HG02970 (cell line): ENCODE measurements around the gene BCL2L14.

Experiments used
- ATAC-seq: cut with Tn5 transposase; IDR thresholded peaks from one replicate; pipeline ENCODE4 v1.9.1; 2021; ENCODE audit warnings: mild to moderate bottlenecking, moderate library complexity, moderate number of reproducible peaks; ENCODE audit not compliant: unreplicated experiment, low FRiP score

Gene BCL2L14

GRCh38 chr12:12051668-12052067, 19.1 kb upstream of the BCL2L14 start:
- no peak for ATAC-seq

- ATAC-seq = no peak
These were observed 15.7 kb upstream of the BCL2L14 start for GRCh38 chr12:12054993-12055392.

GRCh38 chr12:12056951-12057350, 13.8 kb upstream of the BCL2L14 start:
- no peak for ATAC-seq

- ATAC-seq = no peak
These were observed 6.1 kb upstream of the BCL2L14 start for GRCh38 chr12:12064596-12064995.

GRCh38 chr12:12068751-12069150, 2.0 kb upstream of the BCL2L14 start:
- ATAC-seq = no peak

GRCh38 chr12:12069821-12070548, 754 bp upstream of the BCL2L14 start:
- ATAC-seq = no peak

- ATAC-seq = no peak
These were observed 1.5 kb downstream of the BCL2L14 start for GRCh38 chr12:12072064-12072760.

- no peak for ATAC-seq
These were observed 8.6 kb downstream of the BCL2L14 start for GRCh38 chr12:12079291-12079690.

- ATAC-seq = no peak
These were observed 11.2 kb downstream of the BCL2L14 start for GRCh38 chr12:12081836-12082497.

- ATAC-seq = no peak
These were observed 12.9 kb downstream of the BCL2L14 start for GRCh38 chr12:12083688-12084087.

GRCh38 chr12:12086362-12086761, 15.6 kb downstream of the BCL2L14 start:
- no peak for ATAC-seq

- no peak for ATAC-seq
These were observed 16.4 kb downstream of the BCL2L14 start for GRCh38 chr12:12086973-12087692.

- no peak for ATAC-seq
These were observed 16.9 kb downstream of the BCL2L14 start for GRCh38 chr12:12087693-12088034.

GRCh38 chr12:12088147-12088546, 17.4 kb downstream of the BCL2L14 start:
- no peak for ATAC-seq

GRCh38 chr12:12088761-12089160, 18.0 kb downstream of the BCL2L14 start:
- no peak for ATAC-seq

- no peak for ATAC-seq
These were observed 20.3 kb downstream of the BCL2L14 start for GRCh38 chr12:12091071-12091470.

GRCh38 chr12:12091977-12092663, 21.4 kb downstream of the BCL2L14 start:
- ATAC-seq = no peak

- ATAC-seq = no peak
These were observed 23.7 kb downstream of the BCL2L14 start for GRCh38 chr12:12094481-12094880.

GRCh38 chr12:12095021-12095420, 24.3 kb downstream of the BCL2L14 start:
- ATAC-seq = no peak

GRCh38 chr12:12097891-12098690, 27.4 kb downstream of the BCL2L14 start:
- no peak for ATAC-seq
